GM12878 (cell line): ENCODE data around the gene DZANK1. TPM values are rescaled to one million over a fixed set of nuclear protein-coding genes. Genes with fewer than 3 reads are reported as not detected.

Source experiments
- ATAC-seq: fragments of 200-7000 bp; cut with Tn5 transposase; 3 replicates; pipeline ENCODE4 v1.9.1; 2020; ENCODE audit warnings: mild to moderate bottlenecking, moderate library complexity
- BruUV-seq: library from RNA; stranded (reverse); fragments of 400-500 nt; replicated peaks from 2 replicates; lab custom pipeline; 2021; lab: Mats Ljungman, UMichigan
- CTCF ChIA-PET: fragments of 300-600 bp; sonication (Branson Sonifier 250); formaldehyde crosslinking; extraction: SDS; loops from one replicate; lab custom pipeline; 2021; ENCODE audit warnings: inconsistent platforms; lab: Yijun Ruan, JAX
- POLR2A ChIA-PET: fragments of 350-600 bp; formaldehyde crosslinking; extraction: SDS; loops from one replicate; lab custom pipeline; 2021; ENCODE audit warnings: inconsistent platforms; lab: Charles Lee
- RAD21 ChIA-PET: fragments of 300-600 bp; sonication (Branson Sonifier 250); formaldehyde crosslinking; loops from one replicate; lab custom pipeline; 2023; ENCODE audit warnings: antibody characterized with exemption; ENCODE audit not compliant: unreplicated experiment; lab: Charles Lee
- SMC1A ChIA-PET: fragments of 300-600 bp; sonication (Branson Sonifier 250); formaldehyde crosslinking; loops from one replicate; lab custom pipeline; 2023; ENCODE audit not compliant: unreplicated experiment, uncharacterized antibody; lab: Charles Lee
- DNase-seq: peaks from one replicate; pipeline ENCODE4 v3.0.0-alpha.2; 2011; ENCODE audit warnings: low read depth, low spot score
- FAIRE-seq: peaks from 3 replicates; lab custom pipeline; 2011; peaks lifted over from hg19 to GRCh38; lab: Jason Lieb, UNC
- H2AFZ ChIP-seq: 2 replicates; pipeline ENCODE4 v1.6.0; 2011; ENCODE audit warnings: low read depth, low read length, control low read depth; ENCODE audit not compliant: control insufficient read depth
- H3K27ac ChIP-seq: 2 replicates; pipeline ENCODE4 v1.5.1; 2011; ENCODE audit warnings: control low read depth; ENCODE audit not compliant: control insufficient read depth, insufficient read depth
- H3K27me3 ChIP-seq, 2 experiments: replicated peaks in 1 of 2; 2 replicates each; pipeline versions ENCODE4 v1.6.0 to v1.6.1; 2011; ENCODE audit warnings: low read length in 1 of 2; ENCODE audit not compliant: control insufficient read depth in 2 of 2, insufficient read depth in 2 of 2
- H3K36me3 ChIP-seq, 2 experiments: 2 replicates each; pipeline ENCODE4 v1.5.1; 2011; ENCODE audit warnings: low read length in 1 of 2; ENCODE audit not compliant: control insufficient read depth in 2 of 2, insufficient read depth in 2 of 2
- H3K4me1 ChIP-seq: 2 replicates; pipeline ENCODE4 v1.6.1; 2011; ENCODE audit warnings: mild to moderate bottlenecking, low read length, moderate library complexity, mixed read lengths; ENCODE audit not compliant: control insufficient read depth, insufficient read depth
- H3K4me2 ChIP-seq: 2 replicates; pipeline ENCODE4 v1.6.0; 2011; ENCODE audit warnings: control low read depth; ENCODE audit not compliant: control insufficient read depth, insufficient read depth
- H3K4me3 ChIP-seq: fragments of 200-600 bp; sonication (generic); 2 replicates; pipeline ENCODE4 v1.5.1; 2016
- H3K79me2 ChIP-seq: 2 replicates; pipeline ENCODE4 v1.6.0; 2011; ENCODE audit warnings: low read length; ENCODE audit not compliant: control insufficient read depth, insufficient read depth
- H3K9ac ChIP-seq: 2 replicates; pipeline ENCODE4 v1.8.0; 2011; ENCODE audit warnings: low read length, control low read depth, mixed read lengths; ENCODE audit not compliant: control insufficient read depth, insufficient read depth
- H3K9me3 ChIP-seq: replicated peaks from 3 replicates; pipeline ENCODE4 v1.5.1; 2011; ENCODE audit warnings: mild to moderate bottlenecking, low read length; ENCODE audit not compliant: control insufficient read depth, insufficient read depth
- H4K20me1 ChIP-seq: 2 replicates; pipeline ENCODE4 v1.6.0; 2011; ENCODE audit not compliant: control insufficient read depth, insufficient read depth
- CEBPB ChIP-seq, 2 experiments: fragments of 150-350 bp in 1 of 2; IDR thresholded peaks; 2 replicates each; pipeline ENCODE4 v1.6.1; 2012 to 2014; ENCODE audit warnings: low read depth in 2 of 2, low read length in 2 of 2, borderline replicate concordance in 1 of 2, inconsistent platforms in 1 of 2
- FOS ChIP-seq: IDR thresholded peaks from 3 replicates; pipeline ENCODE4 v1.6.1; 2011; ENCODE audit warnings: borderline replicate concordance; ENCODE audit not compliant: insufficient read length; ENCODE audit errors: extremely low read depth
- FOXM1 ChIP-seq: IDR thresholded peaks from 2 replicates; pipeline ENCODE4 v1.6.1; 2012; ENCODE audit warnings: low read depth, mild to moderate bottlenecking, inconsistent platforms, low read length, moderate library complexity
- NFYB ChIP-seq: IDR thresholded peaks from 2 replicates; pipeline ENCODE4 v1.6.1; 2011; ENCODE audit warnings: low read depth, mild to moderate bottlenecking, low read length, improper control_type of control experiment, moderate library complexity; ENCODE audit not compliant: insufficient read depth
- NRF1 ChIP-seq: conservative IDR thresholded peaks from 2 replicates; pipeline ENCODE4 v1.6.1; 2011; ENCODE audit warnings: mild to moderate bottlenecking, low read depth, low read length, improper control_type of control experiment
- RAD21 ChIP-seq: IDR thresholded peaks from 2 replicates; pipeline ENCODE4 v1.6.1; 2011; ENCODE audit warnings: mild to moderate bottlenecking, low read depth, low read length, moderate library complexity; ENCODE audit not compliant: insufficient read depth
- SIX5 ChIP-seq: IDR thresholded peaks from 2 replicates; pipeline ENCODE4 v1.6.1; 2011; ENCODE audit warnings: mild to moderate bottlenecking, low read depth, low read length, moderate library complexity; ENCODE audit not compliant: severe bottlenecking
- SUPT20H ChIP-seq: IDR thresholded peaks from 2 replicates; pipeline ENCODE4 v1.6.1; 2011; ENCODE audit warnings: low read depth, mild to moderate bottlenecking, low read length, moderate library complexity, borderline replicate concordance; ENCODE audit not compliant: control insufficient read depth
- ZNF274 ChIP-seq: IDR thresholded peaks from one replicate; pipeline ENCODE4 v1.8.0; 2011; ENCODE audit not compliant: insufficient read length, insufficient read depth
- ZNF622 ChIP-seq: fragments of 450-650 bp; IDR thresholded peaks from 2 replicates; pipeline ENCODE4 v1.6.1; 2017; ENCODE audit warnings: mild to moderate bottlenecking, inconsistent platforms
- WGBS: methylation state at CpG from one replicate; pipeline ENCODE4 v1.1.6; 2016; ENCODE audit warnings: low lambda C conversion rate; ENCODE audit not compliant: insufficient replicate concordance, insufficient coverage; ENCODE audit errors: missing lambda C conversion rate; 5-methylcytosine and 5-hydroxymethylcytosine counted together
- in situ Hi-C: fragments of 300-500 bp; cut with MboI; formaldehyde crosslinking; loops from 9 replicates; pipeline ENCODE4 v1.14.3; 2018; ENCODE audit warnings: mixed read lengths
- intact Hi-C: fragments of 100-400 bp; cut with micrococcal nuclease; formaldehyde crosslinking; loops from one replicate; pipeline ENCODE4 v1.14.2; 2022; ENCODE audit not compliant: unreplicated experiment
- polyA plus RNA-seq, 11 experiments: library from polyadenylated mRNA; depleted of rRNA in 4 of 11; unstranded in 6 of 11; stranded (reverse) in 5 of 11; fragments of >200 nt; fragmentation: Nextera tagmentation in 4 of 11; fragmentation: Illumina TruSeq in 1 of 11; extraction: Ambion mirVana in 4 of 11; extraction: Trizol in 1 of 11; gene quantifications; 1 replicate in 1 of 11; 2 replicates in 10 of 11; pipeline versions ENCODE4 v1.2.1 to v1.2.3, GENCODE V29; 2011 to 2016; ENCODE audit warnings: inconsistent platforms in 2 of 11, missing spikeins in 2 of 11, low read depth in 1 of 11
- total RNA-seq, 4 experiments: library from RNA; depleted of rRNA in 3 of 4; stranded (reverse); fragments of >200 nt in 3 of 4; fragmentation: Illumina TruSeq in 1 of 4; extraction: Trizol in 1 of 4; gene quantifications; 2 replicates each; pipeline versions ENCODE4 v1.2.1 to v1.2.3, GENCODE V29; 2013 to 2021
- TF ChIP-seq, protein P1 (sequence below): fragments of 450-650 bp; formaldehyde crosslinking; IDR thresholded peaks from 2 replicates; pipeline ENCODE4 v1.4.0; 2022; ENCODE audit warnings: mild to moderate bottlenecking, moderate library complexity
- TF ChIP-seq, protein P2 (sequence below), 3 experiments: IDR thresholded peaks in 2 of 3; conservative IDR thresholded peaks in 1 of 3; 2 replicates each; pipeline ENCODE4 v1.5.1; 2011; ENCODE audit warnings: low read depth in 3 of 3, low read length in 3 of 3, mild to moderate bottlenecking in 3 of 3, control low read depth in 2 of 3, moderate library complexity in 2 of 3, inconsistent platforms in 1 of 3, mixed read lengths in 1 of 3; ENCODE audit not compliant: control insufficient read depth in 2 of 3, insufficient read depth in 1 of 3; ENCODE audit errors: extremely low read depth in 1 of 3
- TF ChIP-seq, protein P3 (sequence below): IDR thresholded peaks from 2 replicates; pipeline ENCODE4 v1.6.1; 2012; ENCODE audit warnings: low read depth, low read length, improper control_type of control experiment
- TF ChIP-seq, protein P4 (sequence below): fragments of 450-650 bp; IDR thresholded peaks from 2 replicates; pipeline ENCODE4 v1.6.1; 2017; ENCODE audit warnings: mild to moderate bottlenecking, moderate library complexity

Gene DZANK1
- total and polyA plus RNA-seq, 10 of the 15 experiments (the other 5 are each of a cell fraction or from before 2014, with no cell fraction given): 3.6 to 12.6 (median 6.5) TPM

DNA sequence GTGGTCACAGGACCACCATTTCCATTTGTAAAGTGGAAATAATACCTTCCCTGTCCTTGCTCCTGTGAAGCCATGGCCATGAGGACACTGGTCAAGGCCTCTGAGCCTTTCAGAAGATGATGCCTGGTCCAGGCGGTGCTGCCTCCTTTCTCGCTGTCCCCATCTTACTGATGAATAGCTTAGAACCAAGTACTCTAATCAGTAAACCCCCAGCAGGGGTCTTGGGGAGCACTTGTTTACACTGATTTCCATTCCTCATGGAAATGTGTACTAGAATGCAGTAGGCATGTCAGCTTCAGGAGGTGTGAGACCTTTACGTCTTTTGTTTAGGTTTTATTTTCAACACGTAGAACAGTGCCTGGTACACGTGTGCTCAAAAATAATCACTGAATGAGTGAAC is 75.1 kb downstream of the DZANK1 start:
- Histone ChIP-seq H3K79me2 (no peaks in the 10 kb centered on the region), H3K9ac (no peak overlapping the region), H3K36me3 (peaks cover 1 to 2% of the 10 kb centered on the region in 2 experiments; a peak in 1 of 4 replicates), H3K27ac (no peak overlapping the region), H3K27me3 (no peaks in the 10 kb centered on the region), H3K4me2 (no peak overlapping the region), H3K9me3 (no peaks in the 10 kb centered on the region), H2AFZ (no peak overlapping the region), H4K20me1 (no peaks in the 10 kb centered on the region), H3K4me3 (no peak overlapping the region), H3K4me1 (no peaks in the 10 kb centered on the region)
- intact Hi-C loops: no loop called here
- WGBS: 97% methylated on average over 5 of the region's 5 CpGs
- CTCF ChIA-PET: no interaction called here
- ATAC-seq (no peak), DNase-seq (no peak), FAIRE-seq (no peak)
- BruUV-seq: no TSS peak
- SMC1A ChIA-PET: no interaction called here
- in situ Hi-C loops: no loop called here
- POLR2A ChIA-PET: no interaction called here
- RAD21 ChIA-PET: no interaction called here
- TF ChIP-seq NFYB: no peak
- TF ChIP-seq, protein P1, sequence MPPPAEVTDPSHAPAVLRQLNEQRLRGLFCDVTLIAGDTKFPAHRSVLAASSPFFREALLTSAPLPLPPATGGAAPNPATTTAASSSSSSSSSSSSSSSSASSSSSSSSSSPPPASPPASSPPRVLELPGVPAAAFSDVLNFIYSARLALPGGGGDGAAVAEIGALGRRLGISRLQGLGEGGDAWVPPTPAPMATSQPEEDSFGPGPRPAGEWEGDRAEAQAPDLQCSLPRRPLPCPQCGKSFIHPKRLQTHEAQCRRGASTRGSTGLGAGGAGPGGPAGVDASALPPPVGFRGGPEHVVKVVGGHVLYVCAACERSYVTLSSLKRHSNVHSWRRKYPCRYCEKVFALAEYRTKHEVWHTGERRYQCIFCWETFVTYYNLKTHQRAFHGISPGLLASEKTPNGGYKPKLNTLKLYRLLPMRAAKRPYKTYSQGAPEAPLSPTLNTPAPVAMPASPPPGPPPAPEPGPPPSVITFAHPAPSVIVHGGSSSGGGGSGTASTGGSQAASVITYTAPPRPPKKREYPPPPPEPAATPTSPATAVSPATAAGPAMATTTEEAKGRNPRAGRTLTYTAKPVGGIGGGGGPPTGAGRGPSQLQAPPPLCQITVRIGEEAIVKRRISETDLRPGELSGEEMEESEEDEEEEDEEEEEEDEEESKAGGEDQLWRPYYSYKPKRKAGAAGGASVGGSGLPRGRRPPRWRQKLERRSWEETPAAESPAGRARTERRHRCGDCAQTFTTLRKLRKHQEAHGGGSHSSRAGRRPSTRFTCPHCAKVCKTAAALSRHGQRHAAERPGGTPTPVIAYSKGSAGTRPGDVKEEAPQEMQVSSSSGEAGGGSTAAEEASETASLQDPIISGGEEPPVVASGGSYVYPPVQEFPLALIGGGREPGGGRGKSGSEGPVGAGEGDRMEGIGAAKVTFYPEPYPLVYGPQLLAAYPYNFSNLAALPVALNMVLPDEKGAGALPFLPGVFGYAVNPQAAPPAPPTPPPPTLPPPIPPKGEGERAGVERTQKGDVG (CRISPR knock-in tag): no peak
- TF ChIP-seq ZNF274: no peak
- TF ChIP-seq ZNF622: no peak
- no peak for TF ChIP-seq SIX5
- TF ChIP-seq, protein P2, sequence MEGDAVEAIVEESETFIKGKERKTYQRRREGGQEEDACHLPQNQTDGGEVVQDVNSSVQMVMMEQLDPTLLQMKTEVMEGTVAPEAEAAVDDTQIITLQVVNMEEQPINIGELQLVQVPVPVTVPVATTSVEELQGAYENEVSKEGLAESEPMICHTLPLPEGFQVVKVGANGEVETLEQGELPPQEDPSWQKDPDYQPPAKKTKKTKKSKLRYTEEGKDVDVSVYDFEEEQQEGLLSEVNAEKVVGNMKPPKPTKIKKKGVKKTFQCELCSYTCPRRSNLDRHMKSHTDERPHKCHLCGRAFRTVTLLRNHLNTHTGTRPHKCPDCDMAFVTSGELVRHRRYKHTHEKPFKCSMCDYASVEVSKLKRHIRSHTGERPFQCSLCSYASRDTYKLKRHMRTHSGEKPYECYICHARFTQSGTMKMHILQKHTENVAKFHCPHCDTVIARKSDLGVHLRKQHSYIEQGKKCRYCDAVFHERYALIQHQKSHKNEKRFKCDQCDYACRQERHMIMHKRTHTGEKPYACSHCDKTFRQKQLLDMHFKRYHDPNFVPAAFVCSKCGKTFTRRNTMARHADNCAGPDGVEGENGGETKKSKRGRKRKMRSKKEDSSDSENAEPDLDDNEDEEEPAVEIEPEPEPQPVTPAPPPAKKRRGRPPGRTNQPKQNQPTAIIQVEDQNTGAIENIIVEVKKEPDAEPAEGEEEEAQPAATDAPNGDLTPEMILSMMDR (IDR thresholded peaks at IDR 0.05 in 2 of 3, conservative IDR thresholded peaks at IDR 0.05 in 1 of 3; ENCODE audit: control insufficient read depth in 2 of 3, extremely low read depth in 1 of 3, insufficient read depth in 1 of 3, low read depth in 3 of 3, low read length in 3 of 3): no peak
- no peak for TF ChIP-seq FOS
- TF ChIP-seq, protein P3, sequence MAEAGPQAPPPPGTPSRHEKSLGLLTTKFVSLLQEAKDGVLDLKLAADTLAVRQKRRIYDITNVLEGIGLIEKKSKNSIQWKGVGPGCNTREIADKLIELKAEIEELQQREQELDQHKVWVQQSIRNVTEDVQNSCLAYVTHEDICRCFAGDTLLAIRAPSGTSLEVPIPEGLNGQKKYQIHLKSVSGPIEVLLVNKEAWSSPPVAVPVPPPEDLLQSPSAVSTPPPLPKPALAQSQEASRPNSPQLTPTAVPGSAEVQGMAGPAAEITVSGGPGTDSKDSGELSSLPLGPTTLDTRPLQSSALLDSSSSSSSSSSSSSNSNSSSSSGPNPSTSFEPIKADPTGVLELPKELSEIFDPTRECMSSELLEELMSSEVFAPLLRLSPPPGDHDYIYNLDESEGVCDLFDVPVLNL: no peak
- no peak for TF ChIP-seq FOXM1
- TF ChIP-seq NRF1: no peak
- TF ChIP-seq CEBPB (IDR thresholded peaks at IDR 0.05; ENCODE audit: borderline replicate concordance in 1 of 2, low read depth in 2 of 2, low read length in 2 of 2): no peak
- TF ChIP-seq, protein P4, sequence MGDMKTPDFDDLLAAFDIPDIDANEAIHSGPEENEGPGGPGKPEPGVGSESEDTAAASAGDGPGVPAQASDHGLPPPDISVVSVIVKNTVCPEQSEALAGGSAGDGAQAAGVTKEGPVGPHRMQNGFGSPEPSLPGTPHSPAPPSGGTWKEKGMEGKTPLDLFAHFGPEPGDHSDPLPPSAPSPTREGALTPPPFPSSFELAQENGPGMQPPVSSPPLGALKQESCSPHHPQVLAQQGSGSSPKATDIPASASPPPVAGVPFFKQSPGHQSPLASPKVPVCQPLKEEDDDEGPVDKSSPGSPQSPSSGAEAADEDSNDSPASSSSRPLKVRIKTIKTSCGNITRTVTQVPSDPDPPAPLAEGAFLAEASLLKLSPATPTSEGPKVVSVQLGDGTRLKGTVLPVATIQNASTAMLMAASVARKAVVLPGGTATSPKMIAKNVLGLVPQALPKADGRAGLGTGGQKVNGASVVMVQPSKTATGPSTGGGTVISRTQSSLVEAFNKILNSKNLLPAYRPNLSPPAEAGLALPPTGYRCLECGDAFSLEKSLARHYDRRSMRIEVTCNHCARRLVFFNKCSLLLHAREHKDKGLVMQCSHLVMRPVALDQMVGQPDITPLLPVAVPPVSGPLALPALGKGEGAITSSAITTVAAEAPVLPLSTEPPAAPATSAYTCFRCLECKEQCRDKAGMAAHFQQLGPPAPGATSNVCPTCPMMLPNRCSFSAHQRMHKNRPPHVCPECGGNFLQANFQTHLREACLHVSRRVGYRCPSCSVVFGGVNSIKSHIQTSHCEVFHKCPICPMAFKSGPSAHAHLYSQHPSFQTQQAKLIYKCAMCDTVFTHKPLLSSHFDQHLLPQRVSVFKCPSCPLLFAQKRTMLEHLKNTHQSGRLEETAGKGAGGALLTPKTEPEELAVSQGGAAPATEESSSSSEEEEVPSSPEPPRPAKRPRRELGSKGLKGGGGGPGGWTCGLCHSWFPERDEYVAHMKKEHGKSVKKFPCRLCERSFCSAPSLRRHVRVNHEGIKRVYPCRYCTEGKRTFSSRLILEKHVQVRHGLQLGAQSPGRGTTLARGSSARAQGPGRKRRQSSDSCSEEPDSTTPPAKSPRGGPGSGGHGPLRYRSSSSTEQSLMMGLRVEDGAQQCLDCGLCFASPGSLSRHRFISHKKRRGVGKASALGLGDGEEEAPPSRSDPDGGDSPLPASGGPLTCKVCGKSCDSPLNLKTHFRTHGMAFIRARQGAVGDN: no peak
- TF ChIP-seq RAD21: no peak
- TF ChIP-seq SUPT20H: no peak
